MM.1S (cell line): Measurements from ENCODE around the gene BAG3.

Experiments
- CTCF ChIP-seq: fragments of 300-600 bp; sonication (generic); IDR thresholded peaks from 2 replicates; pipeline ENCODE4 v1.5.1; 2016; ENCODE audit warnings: antibody characterized with exemption, low read length, mixed read lengths
- EZH2 ChIP-seq: fragments of 300-600 bp; sonication (generic); optimal IDR thresholded peaks from 2 replicates; pipeline ENCODE3; 2017; ENCODE audit warnings: low read depth, mild to moderate bottlenecking, antibody characterized with exemption, low read length, mixed read lengths
- EZH2phosphoT487 ChIP-seq: fragments of 300-600 bp; sonication (generic); IDR thresholded peaks from 2 replicates; pipeline ENCODE4 v1.6.1; 2018; ENCODE audit warnings: antibody characterized with exemption, low read length

GRCh38 chr10:119669975-119670640, 18.9 kb downstream of the BAG3 start:
- no peak for TF ChIP-seq CTCF
- no peak for TF ChIP-seq EZH2
- no peak for TF ChIP-seq EZH2phosphoT487
